ENCODE measurements around the gene WWOX.
"Not testable (repeated sequence)": the region's sequence is repeated elsewhere in the genome, so short reads cannot be mapped to it uniquely, and the experiment has no call there.

Gene WWOX

DNA sequence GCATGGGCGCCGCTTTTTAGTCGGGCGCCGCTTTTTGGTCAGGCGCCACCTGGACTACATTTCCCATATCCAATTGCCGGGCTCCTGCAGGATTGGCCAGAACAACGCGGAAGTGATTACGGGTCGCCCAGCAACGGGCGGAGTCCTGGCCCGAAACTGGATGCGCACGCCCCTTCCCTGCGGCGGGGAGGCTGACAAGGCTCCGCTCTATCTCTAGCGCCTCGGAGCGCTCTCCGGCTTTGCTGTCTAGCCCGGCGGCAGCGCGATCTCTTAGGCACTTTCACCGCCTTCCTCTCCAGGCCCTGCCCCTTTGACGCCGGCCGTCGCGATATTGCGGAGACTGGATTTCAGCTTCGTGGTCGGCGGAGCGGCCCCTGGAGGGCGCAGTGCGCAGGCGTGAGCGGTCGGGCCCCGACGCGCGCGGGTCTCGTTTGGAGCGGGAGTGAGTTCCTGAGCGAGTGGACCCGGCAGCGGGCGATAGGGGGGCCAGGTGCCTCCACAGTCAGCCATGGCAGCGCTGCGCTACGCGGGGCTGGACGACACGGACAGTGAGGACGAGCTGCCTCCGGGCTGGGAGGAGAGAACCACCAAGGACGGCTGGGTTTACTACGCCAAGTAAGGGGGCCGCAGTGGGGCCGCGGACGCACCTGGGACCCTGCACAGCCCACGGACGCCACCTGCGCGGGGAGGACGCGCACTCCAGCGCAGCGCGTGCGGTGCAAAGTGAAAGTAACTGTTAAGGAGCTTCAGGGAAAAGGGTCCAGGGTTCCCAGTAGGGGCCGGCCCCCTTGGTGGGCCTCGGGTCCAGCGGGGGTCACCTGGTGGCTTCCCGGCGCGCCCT lies at the start of gene WWOX:
TSS of gene WWOX (plus strand) at position 384 of the 841 bp plus-strand sequence.
- TF ChIP-seq, protein P1, sequence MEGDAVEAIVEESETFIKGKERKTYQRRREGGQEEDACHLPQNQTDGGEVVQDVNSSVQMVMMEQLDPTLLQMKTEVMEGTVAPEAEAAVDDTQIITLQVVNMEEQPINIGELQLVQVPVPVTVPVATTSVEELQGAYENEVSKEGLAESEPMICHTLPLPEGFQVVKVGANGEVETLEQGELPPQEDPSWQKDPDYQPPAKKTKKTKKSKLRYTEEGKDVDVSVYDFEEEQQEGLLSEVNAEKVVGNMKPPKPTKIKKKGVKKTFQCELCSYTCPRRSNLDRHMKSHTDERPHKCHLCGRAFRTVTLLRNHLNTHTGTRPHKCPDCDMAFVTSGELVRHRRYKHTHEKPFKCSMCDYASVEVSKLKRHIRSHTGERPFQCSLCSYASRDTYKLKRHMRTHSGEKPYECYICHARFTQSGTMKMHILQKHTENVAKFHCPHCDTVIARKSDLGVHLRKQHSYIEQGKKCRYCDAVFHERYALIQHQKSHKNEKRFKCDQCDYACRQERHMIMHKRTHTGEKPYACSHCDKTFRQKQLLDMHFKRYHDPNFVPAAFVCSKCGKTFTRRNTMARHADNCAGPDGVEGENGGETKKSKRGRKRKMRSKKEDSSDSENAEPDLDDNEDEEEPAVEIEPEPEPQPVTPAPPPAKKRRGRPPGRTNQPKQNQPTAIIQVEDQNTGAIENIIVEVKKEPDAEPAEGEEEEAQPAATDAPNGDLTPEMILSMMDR (IDR thresholded peaks at IDR 0.05; ENCODE audit: low read depth, low read length), result peak; percentile 7
- H3K4me3 ChIP-seq (replicated peaks in 1 of 2; ENCODE audit: low read depth in 2 of 2, low read length in 2 of 2), result peak within 1 kb of the TSS; percentile 79 to 97
- peak; percentile 99 for DNase-seq (ENCODE audit: low read depth in 2 of 2)

DNA sequence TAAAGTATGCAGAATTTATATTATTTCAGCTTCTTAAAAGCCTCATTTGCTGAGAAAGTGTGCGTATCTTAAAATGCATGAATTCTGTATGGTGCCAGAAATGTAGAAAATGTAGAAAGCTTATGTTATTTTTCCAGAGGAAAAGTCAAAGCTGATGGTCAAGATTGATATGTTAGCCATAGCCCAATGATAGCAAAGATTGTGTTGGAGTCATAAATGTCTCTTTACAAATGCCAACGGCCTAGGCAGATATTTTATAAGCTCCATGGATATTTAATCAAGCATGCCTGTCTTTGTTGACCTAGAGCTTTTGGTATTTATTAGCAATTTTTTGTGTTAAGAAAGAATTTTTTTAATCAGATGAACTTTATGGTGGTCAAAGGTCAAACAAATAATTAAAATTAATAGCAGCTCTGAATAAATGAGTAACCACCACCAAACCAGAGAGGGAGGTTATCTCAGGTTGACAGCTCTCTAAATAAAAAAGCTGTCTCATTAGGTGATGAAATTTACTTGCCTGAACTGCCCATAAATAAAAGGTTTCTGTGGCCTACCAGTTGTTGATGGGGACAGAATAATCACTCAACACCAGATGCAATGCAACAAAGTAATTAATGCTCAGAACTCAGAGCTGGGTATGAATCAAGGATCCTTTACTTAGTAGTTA lies 48.6 kb upstream of the WWOX start:
- DNase-seq (ENCODE audit: low read depth in 2 of 2), result no peak
- no peak overlapping the region for H3K4me3 ChIP-seq (replicated peaks in 1 of 2; ENCODE audit: low read depth in 2 of 2, low read length in 2 of 2)
- TF ChIP-seq, protein P1 (IDR thresholded peaks at IDR 0.05; ENCODE audit: low read depth, low read length), result no peak

- H3K4me3 ChIP-seq (replicated peaks in 1 of 2; ENCODE audit: low read depth in 2 of 2, low read length in 2 of 2), result no peak overlapping the region
- TF ChIP-seq, protein P1 (IDR thresholded peaks at IDR 0.05; ENCODE audit: low read depth, low read length), result no peak
- no peak for DNase-seq (ENCODE audit: low read depth in 2 of 2)
Observed at GRCh38 chr16:78057803-78058564, 41.5 kb upstream of the WWOX start.

GRCh38 chr16:78059806-78060205 lies 39.6 kb upstream of the WWOX start:
- DNase-seq (ENCODE audit: low read depth in 2 of 2); H3K4me3 ChIP-seq (replicated peaks in 1 of 2; ENCODE audit: low read depth in 2 of 2, low read length in 2 of 2): not testable (repeated sequence)

DNA sequence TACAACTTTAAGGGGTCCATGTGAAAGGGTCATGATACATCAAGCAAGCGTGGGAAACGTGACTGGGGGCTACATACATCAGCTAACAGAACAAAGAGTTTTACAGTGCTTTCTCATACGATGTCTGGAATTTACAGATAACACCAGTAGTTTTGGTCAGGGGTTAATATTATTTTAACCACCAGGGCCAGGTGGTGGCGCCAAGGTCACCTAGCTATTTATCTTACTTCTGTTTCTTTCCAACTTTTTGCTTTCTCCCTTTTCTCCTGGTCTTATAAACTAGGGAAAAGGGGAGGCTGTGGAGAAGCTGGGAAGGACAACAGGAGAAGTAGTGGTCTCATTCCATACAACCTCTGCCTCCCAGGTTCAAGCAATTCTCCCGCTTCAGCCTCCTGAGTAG lies 39.2 kb upstream of the WWOX start:
- no peak overlapping the region for H3K4me3 ChIP-seq (replicated peaks in 1 of 2; ENCODE audit: low read depth in 2 of 2, low read length in 2 of 2)
- TF ChIP-seq, protein P1 (IDR thresholded peaks at IDR 0.05; ENCODE audit: low read depth, low read length), result no peak
- no peak for DNase-seq (ENCODE audit: low read depth in 2 of 2)

- no peak for DNase-seq (ENCODE audit: low read depth in 2 of 2)
- H3K4me3 ChIP-seq (replicated peaks in 1 of 2; ENCODE audit: low read depth in 2 of 2, low read length in 2 of 2), result no peak overlapping the region
- TF ChIP-seq, protein P1 (IDR thresholded peaks at IDR 0.05; ENCODE audit: low read depth, low read length), result no peak
Observed at GRCh38 chr16:78060809-78061208, 38.6 kb upstream of the WWOX start.

DNA sequence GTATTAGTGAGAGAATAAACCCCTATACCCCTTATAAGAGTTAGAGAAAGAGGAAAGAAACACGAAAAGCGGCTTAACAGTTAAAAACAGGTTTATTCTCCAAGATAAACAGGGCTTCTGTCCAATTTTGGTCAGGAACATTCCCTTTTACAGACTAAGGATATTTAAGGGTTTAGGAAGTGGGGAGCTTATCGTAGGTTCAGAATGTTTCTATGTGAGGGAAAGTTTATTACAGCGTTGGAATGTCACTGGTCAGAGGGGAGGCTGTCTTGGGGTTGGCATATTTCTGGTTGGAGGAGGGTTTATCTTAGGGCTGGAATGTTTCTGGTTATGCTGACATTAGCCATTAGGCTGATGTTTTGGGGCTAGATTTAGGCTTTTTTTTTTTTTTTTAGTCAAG lies 34.1 kb upstream of the WWOX start:
- no peak for DNase-seq (ENCODE audit: low read depth in 2 of 2)
- TF ChIP-seq, protein P1 (IDR thresholded peaks at IDR 0.05; ENCODE audit: low read depth, low read length), result no peak
- no peak overlapping the region for H3K4me3 ChIP-seq (replicated peaks in 1 of 2; ENCODE audit: low read depth in 2 of 2, low read length in 2 of 2)
